Measurements from ENCODE around the gene ANTXR2.

- TF ChIP-seq POLR2AphosphoS5 (IDR thresholded peaks at IDR 0.05; ENCODE audit: insufficient read depth in 1 of 2, low read depth in 1 of 2) (no peak), CTCF (IDR thresholded peaks at IDR 0.05) (no peak), POLR2A (IDR thresholded peaks at IDR 0.05) (no peak)
These were observed 30.6 kb upstream of the ANTXR2 start for GRCh38 chr4:80103629-80104028.

Measured in vagina (tissue), 2 donors.